ENCODE results near the gene UTF1.

- TF ChIP-seq CTCF (IDR thresholded peaks at IDR 0.05) = no peak
- TF ChIP-seq EZH2phosphoT487 (IDR thresholded peaks at IDR 0.05) = peak; percentile 11
- TF ChIP-seq EZH2 (IDR thresholded peaks at IDR 0.05) = peak; percentile 83
Observed at GRCh38 chr10:133237241-133237587, 7.2 kb downstream of the UTF1 start.
